Measurements from ENCODE around the gene HLA-DQA1.

DNA sequence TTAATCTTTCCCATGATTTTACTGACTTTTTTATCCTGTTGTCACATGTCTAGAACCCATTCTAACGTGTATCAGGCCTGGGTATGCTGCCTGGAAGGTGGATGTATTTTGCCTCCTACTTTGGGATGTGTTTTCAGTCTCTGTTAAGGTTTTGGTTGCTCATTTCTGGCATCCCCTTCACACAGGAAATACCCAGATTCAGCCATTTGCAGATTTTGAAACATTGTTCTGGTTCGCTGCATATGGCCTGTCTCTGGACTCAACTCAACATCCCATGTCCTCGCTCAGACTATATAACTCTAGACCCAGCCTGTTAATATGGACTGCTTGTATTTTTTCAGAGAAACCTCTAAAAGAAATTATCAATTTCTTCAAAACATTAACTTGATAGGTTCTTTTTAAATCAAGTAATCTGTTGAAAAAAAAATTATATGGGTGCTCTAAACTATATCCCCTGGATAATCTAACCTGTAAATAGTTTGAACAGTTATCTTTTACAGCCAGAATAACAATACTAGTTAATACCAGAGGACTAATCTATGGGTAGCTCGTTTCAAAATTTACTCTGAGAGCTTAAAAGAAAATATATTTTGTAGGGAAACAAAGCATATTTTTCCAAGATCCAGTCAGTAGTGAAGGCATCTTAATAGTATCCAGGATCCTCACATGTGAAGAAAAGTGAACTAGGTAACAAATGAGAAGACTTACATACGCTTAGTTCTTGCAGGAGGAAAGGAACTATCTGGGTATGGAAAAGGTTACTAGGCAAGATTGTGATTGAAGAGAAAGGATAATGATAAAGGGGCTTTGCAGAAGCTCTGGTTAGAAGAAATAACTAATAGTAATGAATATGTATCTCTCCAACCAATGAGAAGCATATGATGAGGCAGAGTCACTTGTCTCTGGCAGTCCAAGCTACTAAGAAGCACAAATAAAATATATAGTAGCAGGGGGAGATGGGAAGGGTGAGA is 52.6 kb downstream of the HLA-DQA1 start:
- TF ChIP-seq, protein P1, sequence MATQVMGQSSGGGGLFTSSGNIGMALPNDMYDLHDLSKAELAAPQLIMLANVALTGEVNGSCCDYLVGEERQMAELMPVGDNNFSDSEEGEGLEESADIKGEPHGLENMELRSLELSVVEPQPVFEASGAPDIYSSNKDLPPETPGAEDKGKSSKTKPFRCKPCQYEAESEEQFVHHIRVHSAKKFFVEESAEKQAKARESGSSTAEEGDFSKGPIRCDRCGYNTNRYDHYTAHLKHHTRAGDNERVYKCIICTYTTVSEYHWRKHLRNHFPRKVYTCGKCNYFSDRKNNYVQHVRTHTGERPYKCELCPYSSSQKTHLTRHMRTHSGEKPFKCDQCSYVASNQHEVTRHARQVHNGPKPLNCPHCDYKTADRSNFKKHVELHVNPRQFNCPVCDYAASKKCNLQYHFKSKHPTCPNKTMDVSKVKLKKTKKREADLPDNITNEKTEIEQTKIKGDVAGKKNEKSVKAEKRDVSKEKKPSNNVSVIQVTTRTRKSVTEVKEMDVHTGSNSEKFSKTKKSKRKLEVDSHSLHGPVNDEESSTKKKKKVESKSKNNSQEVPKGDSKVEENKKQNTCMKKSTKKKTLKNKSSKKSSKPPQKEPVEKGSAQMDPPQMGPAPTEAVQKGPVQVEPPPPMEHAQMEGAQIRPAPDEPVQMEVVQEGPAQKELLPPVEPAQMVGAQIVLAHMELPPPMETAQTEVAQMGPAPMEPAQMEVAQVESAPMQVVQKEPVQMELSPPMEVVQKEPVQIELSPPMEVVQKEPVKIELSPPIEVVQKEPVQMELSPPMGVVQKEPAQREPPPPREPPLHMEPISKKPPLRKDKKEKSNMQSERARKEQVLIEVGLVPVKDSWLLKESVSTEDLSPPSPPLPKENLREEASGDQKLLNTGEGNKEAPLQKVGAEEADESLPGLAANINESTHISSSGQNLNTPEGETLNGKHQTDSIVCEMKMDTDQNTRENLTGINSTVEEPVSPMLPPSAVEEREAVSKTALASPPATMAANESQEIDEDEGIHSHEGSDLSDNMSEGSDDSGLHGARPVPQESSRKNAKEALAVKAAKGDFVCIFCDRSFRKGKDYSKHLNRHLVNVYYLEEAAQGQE (IDR thresholded peaks at IDR 0.05) = no peak
- TF ChIP-seq, protein P2, sequence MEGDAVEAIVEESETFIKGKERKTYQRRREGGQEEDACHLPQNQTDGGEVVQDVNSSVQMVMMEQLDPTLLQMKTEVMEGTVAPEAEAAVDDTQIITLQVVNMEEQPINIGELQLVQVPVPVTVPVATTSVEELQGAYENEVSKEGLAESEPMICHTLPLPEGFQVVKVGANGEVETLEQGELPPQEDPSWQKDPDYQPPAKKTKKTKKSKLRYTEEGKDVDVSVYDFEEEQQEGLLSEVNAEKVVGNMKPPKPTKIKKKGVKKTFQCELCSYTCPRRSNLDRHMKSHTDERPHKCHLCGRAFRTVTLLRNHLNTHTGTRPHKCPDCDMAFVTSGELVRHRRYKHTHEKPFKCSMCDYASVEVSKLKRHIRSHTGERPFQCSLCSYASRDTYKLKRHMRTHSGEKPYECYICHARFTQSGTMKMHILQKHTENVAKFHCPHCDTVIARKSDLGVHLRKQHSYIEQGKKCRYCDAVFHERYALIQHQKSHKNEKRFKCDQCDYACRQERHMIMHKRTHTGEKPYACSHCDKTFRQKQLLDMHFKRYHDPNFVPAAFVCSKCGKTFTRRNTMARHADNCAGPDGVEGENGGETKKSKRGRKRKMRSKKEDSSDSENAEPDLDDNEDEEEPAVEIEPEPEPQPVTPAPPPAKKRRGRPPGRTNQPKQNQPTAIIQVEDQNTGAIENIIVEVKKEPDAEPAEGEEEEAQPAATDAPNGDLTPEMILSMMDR (IDR thresholded peaks at IDR 0.05; ENCODE audit: low read depth, low read length, missing input control) = no peak
- TF ChIP-seq GABPA (IDR thresholded peaks at IDR 0.05 in 1 of 2, conservative IDR thresholded peaks at IDR 0.05 in 1 of 2) (no peak), FOXA1 (IDR thresholded peaks at IDR 0.05) (no peak), YY1 (IDR thresholded peaks at IDR 0.05) (no peak)
- TF ChIP-seq, protein P3, sequence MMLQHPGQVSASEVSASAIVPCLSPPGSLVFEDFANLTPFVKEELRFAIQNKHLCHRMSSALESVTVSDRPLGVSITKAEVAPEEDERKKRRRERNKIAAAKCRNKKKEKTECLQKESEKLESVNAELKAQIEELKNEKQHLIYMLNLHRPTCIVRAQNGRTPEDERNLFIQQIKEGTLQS (IDR thresholded peaks at IDR 0.05) = no peak
- TF ChIP-seq, protein P4, sequence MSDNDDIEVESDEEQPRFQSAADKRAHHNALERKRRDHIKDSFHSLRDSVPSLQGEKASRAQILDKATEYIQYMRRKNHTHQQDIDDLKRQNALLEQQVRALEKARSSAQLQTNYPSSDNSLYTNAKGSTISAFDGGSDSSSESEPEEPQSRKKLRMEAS (IDR thresholded peaks at IDR 0.05) = no peak

Measured in liver (tissue), 3 donors.